Measurements from ENCODE around the gene RPL32. TPM values are rescaled to one million over a fixed set of nuclear protein-coding genes. Genes with fewer than 3 reads are reported as not detected.

RPL32 gene
- total and polyA plus RNA-seq, 9 of the 15 experiments (the other 6 are each of a cell fraction or from before 2014, with no cell fraction given), result 2,738 to 6,200 (median 4,286) TPM

GRCh38 chr3:12868039-12869034 is 27.0 kb upstream of the RPL32 start (continued):
- TF ChIP-seq ZFP36 (IDR thresholded peaks at IDR 0.05; ENCODE audit: low read depth, low read length, partially characterized antibody), result peak; percentile 63
- TF ChIP-seq ZFX (CRISPR knock-in tag; IDR thresholded peaks at IDR 0.05), result peak; percentile 90
- peak; percentile 98 for TF ChIP-seq DEAF1 (CRISPR knock-in tag; IDR thresholded peaks at IDR 0.05)
- peak; percentile 62 for TF ChIP-seq ZNF384 (IDR thresholded peaks at IDR 0.05; ENCODE audit: low read depth, low read length)
- TF ChIP-seq SPI1 (IDR thresholded peaks at IDR 0.05; ENCODE audit: borderline replicate concordance, low read depth, low read length), result peak; percentile 82
- TF ChIP-seq ESRRA (IDR thresholded peaks at IDR 0.05; ENCODE audit: borderline replicate concordance, low read depth), result peak; percentile 86
- peak; percentile 96 for TF ChIP-seq JUND (IDR thresholded peaks at IDR 0.05; ENCODE audit: borderline replicate concordance, low read depth, low read length)
- peak; percentile 98 for TF ChIP-seq JUND (tag; IDR thresholded peaks at IDR 0.05; ENCODE audit: borderline replicate concordance, low read depth, low read length)
- no peak for TF ChIP-seq BMI1 (IDR thresholded peaks at IDR 0.05; ENCODE audit: low read length)
- peak; percentile 97; the same call in 1 of the 2 replicates for TF ChIP-seq STAT6 (CRISPR knock-in tag; IDR thresholded peaks at IDR 0.05)
- peak; percentile 77 for TF ChIP-seq ZNF583 (CRISPR knock-in tag; IDR thresholded peaks at IDR 0.05)
- no peak for TF ChIP-seq FUS (optimal IDR thresholded peaks at IDR 0.05; ENCODE audit: low read depth, low read length)
- TF ChIP-seq OTX1 (CRISPR knock-in tag; IDR thresholded peaks at IDR 0.05), result no peak
- peak; percentile 64 to 79; a peak in 3 of 4 replicates for TF ChIP-seq KDM1A (IDR thresholded peaks at IDR 0.05)
- TF ChIP-seq ZNF764 (CRISPR knock-in tag; IDR thresholded peaks at IDR 0.05; ENCODE audit: low read depth), result no peak
- peak; percentile 6 for TF ChIP-seq TBP (optimal IDR thresholded peaks at IDR 0.05; ENCODE audit: low read depth, low read length)
- TF ChIP-seq ZNF512 (tag; IDR thresholded peaks at IDR 0.05), result no peak
- TF ChIP-seq RAD21 (CRISPR knock-in tag; conservative IDR thresholded peaks at IDR 0.05 in 1 of 2, IDR thresholded peaks at IDR 0.05 in 1 of 2), result peak; percentile 98 to 99
- TF ChIP-seq ATF3 (IDR thresholded peaks at IDR 0.05), result peak; percentile 98
- no peak; the same call in none of the 2 replicates for TF ChIP-seq ATF3 (CRISPR knock-in tag; conservative IDR thresholded peaks at IDR 0.05)
- TF ChIP-seq SMAD3 (CRISPR knock-in tag; conservative IDR thresholded peaks at IDR 0.05), result 0 out of 2 replicates have a peak, but pooled peaks have one; percentile 55
